Brain microvascular endothelial cell (primary cell): ENCODE data around the gene RECQL5.
A peak's percentile ranks its signal among the peaks of the same experiment; 100 is the strongest.

Experiments
- DNase-seq: peaks from one replicate; pipeline ENCODE4 v3.0.0-alpha.2; 2020
- H3K27ac ChIP-seq: fragments of 250-450 bp; sonication (Bioruptor Pico); 2 replicates; pipeline ENCODE4 v1.5.1; 2020; ENCODE audit warnings: mild to moderate bottlenecking, moderate library complexity
- H3K27me3 ChIP-seq: fragments of 250-450 bp; sonication (Bioruptor Pico); replicated peaks from 2 replicates; pipeline ENCODE4 v1.5.1; 2020; ENCODE audit warnings: mild to moderate bottlenecking
- H3K36me3 ChIP-seq: fragments of 250-450 bp; sonication (Bioruptor Pico); replicated peaks from 2 replicates; pipeline ENCODE4 v1.5.1; 2020; ENCODE audit warnings: mild to moderate bottlenecking
- H3K4me3 ChIP-seq: 2 replicates; pipeline ENCODE4 v1.5.1; 2011; ENCODE audit warnings: low read depth, mild to moderate bottlenecking, control low read depth, low read length, moderate library complexity
- CTCF ChIP-seq: IDR thresholded peaks from 2 replicates; pipeline ENCODE4 v1.5.1; 2011; ENCODE audit warnings: low read depth, mild to moderate bottlenecking, moderate library complexity, low read length, control low read depth, inconsistent platforms; ENCODE audit errors: missing control alignments
- in situ Hi-C: cut with HindIII; loops from 2 replicates; pipeline ENCODE4 v1.10.0; 2017; ENCODE audit warnings: low sequenced_read_pairs, low pct_ligation_motif_present

Gene RECQL5

GRCh38 chr17:75645501-75645888, 21.5 kb downstream of the RECQL5 start:
- DNase-seq: peak; percentile 76
- TF ChIP-seq CTCF: no peak
- H3K27me3 ChIP-seq: no peaks in the 10 kb centered on the region
- peak overlapping the region; percentile 21 for H3K27ac ChIP-seq
- H3K36me3 ChIP-seq: peaks cover 2% of the 10 kb centered on the region
- H3K4me3 ChIP-seq: no peak overlapping the region
- in situ Hi-C loops: no loop called here

- in situ Hi-C loops: no loop called here
These were observed 23.3 kb downstream of the RECQL5 start for GRCh38 chr17:75643643-75644017.

GRCh38 chr17:75642784-75643642, 23.9 kb downstream of the RECQL5 start:
- TF ChIP-seq CTCF: no peak
- no peak for DNase-seq
- no peaks in the 10 kb centered on the region for H3K27me3 ChIP-seq
- no peak overlapping the region for H3K4me3 ChIP-seq
- in situ Hi-C loops: no loop called here
- no peak overlapping the region for H3K27ac ChIP-seq
- no peaks in the 10 kb centered on the region for H3K36me3 ChIP-seq

More at GRCh38 chr17:75643643-75644017, 23.3 kb downstream of the RECQL5 start:
- H3K27ac ChIP-seq: no peak overlapping the region
- H3K27me3 ChIP-seq: no peaks in the 10 kb centered on the region
- no peak overlapping the region for H3K4me3 ChIP-seq
- no peaks in the 10 kb centered on the region for H3K36me3 ChIP-seq
- DNase-seq: no peak
- no peak for TF ChIP-seq CTCF

GRCh38 chr17:75642182-75642783, 24.7 kb downstream of the RECQL5 start:
- Histone ChIP-seq H3K4me3 (no peak overlapping the region), H3K27me3 (no peaks in the 10 kb centered on the region), H3K36me3 (no peaks in the 10 kb centered on the region), H3K27ac (no peak overlapping the region)
- no peak for DNase-seq
- no peak for TF ChIP-seq CTCF
- in situ Hi-C loops: no loop called here

GRCh38 chr17:75641343-75641742, 25.6 kb downstream of the RECQL5 start:
- no peaks in the 10 kb centered on the region for H3K36me3 ChIP-seq
- no peaks in the 10 kb centered on the region for H3K27me3 ChIP-seq
- no peak overlapping the region for H3K4me3 ChIP-seq
- DNase-seq: no peak
- no peak overlapping the region for H3K27ac ChIP-seq
- no peak for TF ChIP-seq CTCF
- in situ Hi-C loops: no loop called here
